GOT3 (cell line): ENCODE measurements around the gene ZFP91.

Experiments used
- DNase-seq: peaks from one replicate; lab custom pipeline; 2025; ENCODE audit warnings: mixed read lengths; lab: John Stamatoyannopoulos, UW

The ZFP91 gene

DNA sequence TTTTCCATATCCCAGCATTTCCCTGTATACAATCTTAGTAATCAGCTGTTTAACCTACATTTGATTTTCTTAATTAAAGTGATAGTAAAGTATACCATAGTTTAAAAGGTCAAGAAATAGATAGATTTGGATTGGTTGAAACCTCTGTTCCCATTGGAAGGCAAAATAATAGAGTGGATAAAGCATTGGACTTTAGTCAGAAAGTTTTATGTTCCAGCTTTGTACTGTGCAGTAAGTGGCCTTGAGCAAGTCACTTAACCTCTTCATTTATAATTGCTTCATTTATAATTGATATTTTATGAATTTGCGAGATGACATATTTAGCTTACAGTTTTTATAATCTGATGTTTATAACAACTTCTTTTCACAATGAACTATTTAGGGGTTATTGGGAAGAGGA lies 3.6 kb downstream of the ZFP91 start:
- no peak for DNase-seq

DNA sequence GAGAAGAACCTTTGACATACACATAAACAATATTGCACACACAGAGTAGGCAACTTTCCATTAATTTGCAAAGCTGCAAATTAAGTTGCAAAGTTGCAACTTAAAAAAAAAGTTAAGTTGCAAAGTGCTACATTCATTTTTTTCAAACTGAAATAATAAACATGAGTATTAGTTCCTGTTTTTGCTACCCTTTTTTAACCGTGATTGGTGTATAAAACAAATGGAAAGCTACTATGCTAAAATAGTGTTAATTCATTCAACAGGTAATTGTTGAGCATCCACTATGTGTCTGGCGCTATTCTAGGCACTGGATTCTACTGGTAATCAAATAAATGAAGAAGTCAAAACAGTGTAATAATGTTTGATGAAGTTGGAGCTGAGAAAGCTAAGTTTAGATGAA lies 8.1 kb downstream of the ZFP91 start:
- no peak for DNase-seq

DNA sequence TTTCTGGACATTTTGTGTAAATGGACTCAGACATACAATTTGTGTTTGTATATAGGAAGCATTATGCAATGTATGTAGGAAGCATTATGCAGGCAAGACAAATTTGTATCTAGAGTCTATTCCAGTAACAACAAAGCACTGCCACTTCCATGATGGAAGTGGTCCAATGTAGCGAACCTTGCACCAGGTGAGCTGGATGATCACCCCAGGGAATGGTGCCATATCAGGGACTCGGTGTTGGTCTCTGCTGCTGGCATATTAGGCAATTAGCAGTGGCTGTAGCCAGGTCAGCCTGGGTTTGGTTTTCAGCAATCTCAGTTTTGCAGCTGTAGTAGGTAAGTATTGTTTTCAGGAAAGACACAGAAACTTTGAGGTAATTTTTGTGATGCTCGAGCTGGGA lies 12.8 kb downstream of the ZFP91 start:
- no peak for DNase-seq

DNA sequence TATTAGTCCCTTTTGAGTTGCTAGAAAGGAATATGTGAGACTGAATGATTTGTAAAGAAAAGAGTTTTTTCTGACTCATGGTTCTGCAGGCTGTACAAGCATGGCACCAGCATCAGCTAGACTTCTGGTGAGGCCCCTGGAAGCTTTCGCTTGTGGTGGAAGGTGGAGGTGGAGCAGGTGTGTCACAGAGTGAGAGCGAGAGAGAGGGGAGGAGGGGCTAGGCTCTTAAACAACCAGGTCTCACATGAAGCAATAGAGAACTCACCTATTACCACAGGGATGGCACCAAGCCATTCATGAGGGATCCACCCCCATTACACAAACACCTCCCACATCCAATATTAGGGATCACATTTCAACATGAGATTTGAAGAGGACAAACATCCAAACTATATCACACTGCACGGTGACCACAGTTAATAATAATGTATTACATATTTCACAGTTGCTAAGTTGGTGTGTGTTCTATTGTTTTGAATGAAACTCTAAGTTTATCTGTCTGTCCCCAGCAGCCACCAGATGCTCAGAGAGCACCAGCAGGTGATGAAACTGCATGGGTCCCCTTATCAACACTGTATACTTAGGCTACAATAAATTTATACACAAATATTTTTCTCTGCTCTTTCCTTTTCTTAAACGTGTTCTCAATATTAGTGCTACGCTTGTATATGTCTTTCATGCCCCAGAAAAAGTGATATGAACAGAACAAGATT lies 14.1 kb downstream of the ZFP91 start:
- no peak for DNase-seq

DNA sequence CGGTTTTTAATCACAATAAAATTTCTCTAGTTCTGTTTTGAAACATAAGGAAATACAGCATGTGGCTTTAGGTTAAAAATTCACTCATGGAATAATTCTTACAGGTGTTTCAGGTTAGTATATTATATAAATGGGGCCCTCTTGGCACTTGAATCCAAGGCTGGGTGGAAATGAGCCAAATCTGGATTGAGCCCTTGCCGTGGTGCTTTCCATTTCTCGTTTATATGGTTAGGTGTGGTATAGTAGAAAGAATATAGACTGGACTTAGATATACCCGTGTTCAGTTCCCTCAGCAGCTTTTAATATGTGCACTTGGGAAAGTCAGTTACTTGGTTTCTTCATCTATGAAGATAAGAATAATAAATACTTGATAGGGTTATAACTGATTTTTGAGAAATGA lies 16.0 kb downstream of the ZFP91 start:
- no peak for DNase-seq

DNA sequence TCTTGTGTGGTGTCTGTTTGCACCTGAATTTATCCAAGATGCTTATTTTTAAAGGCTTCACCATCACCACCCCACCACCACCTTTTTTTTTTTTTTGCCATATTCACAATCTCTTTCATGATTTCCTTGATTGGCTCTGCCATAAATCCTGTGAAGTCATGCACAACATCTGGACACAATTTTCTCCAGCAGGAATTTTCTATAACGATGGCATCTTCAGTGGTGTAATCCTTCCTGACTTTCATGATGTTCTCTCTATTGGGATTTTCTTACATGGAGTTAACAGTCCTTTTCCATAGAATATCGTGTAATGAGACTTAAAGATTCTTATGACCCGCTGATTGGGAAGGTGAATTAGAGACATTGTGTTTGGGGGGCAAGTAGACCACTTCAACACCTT lies 17.8 kb downstream of the ZFP91 start:
- DNase-seq = no peak

DNA sequence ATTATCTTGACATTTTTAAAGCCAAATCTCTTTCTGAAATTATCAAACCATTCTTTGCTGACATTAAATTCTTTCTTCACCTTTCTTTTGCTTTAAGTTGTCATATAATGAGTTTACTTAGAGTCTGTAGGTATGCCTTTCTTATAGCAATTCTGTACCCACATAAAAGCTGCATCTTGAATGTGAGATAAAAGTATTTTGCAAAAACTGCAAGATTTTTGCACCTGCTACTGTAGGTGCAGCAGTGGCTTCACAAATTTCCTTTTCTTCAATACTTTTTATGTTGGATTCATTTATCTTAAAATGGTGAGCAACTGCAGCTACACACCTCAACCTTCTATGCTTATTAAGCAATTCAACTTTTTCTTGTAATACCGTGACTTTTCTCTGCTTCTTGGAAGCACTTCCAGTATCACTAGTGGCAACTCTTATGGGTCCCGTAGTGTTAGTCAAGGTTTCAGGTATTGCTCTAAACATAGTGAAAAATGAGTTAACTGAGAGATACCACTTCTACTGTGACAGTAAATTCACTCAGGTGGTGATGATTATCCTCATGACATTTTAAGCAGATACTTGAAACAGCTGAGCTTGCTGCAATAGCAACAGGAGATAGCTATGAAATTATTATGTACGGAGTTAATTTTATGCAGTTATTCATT lies 18.8 kb downstream of the ZFP91 start:
- no peak for DNase-seq

DNA sequence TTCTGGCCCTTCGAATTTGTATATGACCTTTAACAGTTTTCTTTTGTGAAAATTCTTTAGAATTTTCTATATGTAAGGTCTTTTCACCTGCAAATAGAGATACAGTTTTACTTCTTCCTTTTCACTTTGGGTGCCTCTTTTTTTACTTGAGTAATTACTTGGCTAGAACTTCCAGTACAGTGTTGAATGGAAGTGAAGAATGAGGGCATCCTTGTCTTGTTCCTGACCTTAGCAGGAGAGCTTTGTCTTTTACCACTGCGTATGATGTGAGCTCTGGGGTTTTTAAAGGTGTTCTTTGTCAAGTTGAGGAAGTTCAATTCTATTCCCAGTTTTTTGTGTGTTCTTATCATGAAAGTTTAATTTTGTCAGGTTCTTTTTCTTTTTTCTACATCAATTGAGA lies 21.6 kb downstream of the ZFP91 start:
- no peak for DNase-seq

DNA sequence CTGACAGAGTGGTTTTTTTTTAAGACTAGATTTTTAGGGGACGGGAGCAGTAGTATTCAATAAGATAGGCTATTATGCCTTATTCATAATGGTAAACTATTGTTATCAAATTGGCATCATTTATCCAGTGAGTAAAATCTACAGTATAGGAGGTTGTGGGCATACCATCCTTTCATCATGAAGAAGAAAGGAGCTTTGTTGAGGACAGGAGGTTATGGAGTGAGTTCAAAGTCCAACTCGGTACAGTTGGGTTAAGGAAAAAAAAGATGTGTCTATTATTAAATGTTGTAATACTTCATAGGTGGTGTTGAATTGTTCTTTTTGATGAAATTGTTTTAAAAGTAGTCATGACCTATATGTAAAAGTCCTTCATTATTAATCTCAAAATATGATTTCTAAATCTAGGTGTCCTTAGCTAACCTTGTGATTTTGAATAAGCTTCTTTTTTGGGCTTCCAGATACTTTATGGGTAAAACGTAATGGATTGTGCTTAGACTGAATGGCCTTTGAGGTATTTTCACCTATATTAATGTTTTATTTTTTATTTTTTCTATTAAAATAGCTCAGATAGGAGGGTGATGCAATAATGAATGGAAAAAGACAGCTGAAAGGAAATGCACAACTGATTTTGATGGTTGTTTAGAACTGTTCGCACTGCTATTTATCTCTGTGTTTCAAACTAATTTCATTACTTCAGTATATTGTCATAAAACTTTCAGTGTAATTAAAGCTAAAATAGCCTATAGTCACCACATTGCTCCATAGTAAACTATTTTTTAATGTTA lies 28.3 kb downstream of the ZFP91 start:
- no peak for DNase-seq

DNA sequence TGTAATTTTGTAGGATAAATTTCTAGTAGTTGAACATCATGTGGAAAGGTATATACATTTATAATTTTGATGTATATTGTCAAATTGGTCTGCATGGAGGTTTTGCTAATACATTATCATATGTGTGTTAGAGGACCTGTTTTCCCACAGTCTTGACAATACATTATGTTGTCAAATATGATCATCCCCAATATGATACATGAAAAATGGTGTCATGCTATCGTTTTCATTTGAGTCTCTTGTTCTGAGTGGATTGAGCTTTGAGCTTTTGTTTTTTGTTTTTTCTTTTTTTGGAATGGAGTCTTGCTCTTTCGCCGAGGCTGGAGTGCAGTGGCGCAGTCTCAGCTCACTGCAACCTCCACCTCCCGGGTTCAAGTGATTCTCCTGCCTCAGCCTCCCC lies 29.5 kb downstream of the ZFP91 start:
- no peak for DNase-seq

DNA sequence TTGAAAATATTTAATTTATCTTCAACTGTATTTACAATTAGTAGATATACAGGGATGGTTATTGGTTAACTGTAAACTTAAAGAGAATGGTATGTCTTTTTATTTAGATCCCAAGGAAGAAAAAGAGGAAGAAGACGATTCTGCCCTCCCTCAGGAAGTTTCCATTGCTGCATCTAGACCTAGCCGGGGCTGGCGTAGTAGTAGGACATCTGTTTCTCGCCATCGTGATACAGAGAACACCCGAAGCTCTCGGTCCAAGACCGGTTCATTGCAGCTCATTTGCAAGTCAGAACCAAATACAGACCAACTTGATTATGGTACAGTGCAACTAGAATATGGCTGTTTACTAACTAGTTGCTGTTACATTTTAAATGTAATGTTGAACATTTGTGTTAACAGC lies 30.9 kb downstream of the ZFP91 start:
- no peak for DNase-seq

DNA sequence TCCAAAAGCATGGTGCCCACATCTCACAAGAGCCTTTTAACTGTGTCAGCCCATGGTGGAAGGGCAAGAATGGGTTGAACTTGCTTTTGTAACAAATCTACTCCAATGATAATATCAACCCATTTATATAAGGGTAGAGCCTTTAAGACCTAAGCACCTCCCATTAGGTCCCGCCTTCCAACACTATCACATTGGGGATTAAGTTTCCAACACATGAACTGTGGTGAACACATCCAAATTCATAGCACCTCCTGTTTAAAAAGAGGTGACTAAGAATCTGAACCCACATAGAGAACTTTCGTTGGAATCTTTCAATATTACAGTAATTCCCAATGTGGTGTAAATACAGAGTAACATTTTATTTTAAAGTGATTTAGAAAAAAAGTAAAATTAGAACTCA lies 34.4 kb downstream of the ZFP91 start:
- DNase-seq = no peak

DNA sequence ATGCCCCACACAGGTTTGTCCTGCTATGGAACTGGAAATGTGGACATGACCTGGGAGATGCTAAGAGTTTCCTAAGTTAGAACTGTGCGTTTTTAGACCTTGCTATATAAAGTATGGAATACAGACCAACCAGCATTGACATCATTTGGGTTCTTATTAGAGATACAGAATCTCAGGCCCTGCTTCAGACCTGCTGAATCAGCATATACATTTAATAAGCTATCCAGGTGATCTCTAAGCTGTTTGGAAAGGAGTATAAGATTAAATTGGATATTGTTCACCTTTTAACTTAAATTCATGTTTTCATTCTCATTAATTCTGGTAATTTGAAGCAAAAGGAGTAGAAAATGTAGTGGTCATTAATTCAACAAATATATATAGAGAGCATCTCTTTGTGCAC lies 36.7 kb downstream of the ZFP91 start:
- no peak for DNase-seq

DNA sequence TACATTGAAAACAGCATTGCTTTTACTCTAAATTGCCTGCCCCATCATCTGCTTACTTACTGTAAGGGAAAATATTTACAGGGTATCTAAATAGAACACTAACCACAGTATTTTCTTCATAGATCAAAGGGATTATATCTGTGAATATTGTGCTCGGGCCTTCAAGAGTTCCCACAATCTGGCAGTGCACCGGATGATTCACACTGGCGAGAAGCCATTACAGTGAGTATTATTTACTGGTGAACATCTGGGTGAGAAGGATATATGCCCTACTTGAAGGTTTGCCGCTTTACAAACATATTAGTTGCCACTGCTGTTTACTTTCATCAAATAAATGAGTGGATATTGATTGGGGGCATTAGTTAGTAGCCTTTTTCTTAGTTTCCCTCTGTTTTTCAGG lies 37.7 kb downstream of the ZFP91 start:
- no peak for DNase-seq

DNA sequence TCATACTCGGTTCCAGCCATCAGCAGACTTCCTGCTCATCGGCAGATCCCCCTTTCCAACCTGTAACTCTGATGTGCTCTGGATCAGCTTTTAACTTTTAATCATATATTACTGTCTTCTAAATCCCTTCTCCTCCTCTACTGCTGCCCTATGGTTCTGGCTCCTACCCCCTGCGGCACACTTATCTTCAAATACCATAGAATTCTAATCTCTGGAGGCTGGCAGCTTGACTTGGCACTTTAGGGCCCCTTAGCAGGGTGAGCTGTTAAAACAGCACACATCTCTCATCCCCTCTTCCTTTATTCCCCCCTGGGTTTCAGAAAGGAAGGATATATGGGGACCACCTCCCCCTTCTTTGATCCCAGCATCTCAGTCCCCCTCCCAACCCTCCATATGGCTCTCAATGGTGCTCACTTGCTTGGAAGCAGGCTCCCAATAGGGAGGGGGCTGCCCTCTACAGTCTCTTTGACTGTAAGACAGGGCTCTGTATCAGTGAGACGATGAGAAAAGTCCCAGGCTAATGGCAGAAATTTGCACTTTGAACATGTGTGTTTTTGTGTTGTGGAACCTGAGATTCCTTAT lies 39.2 kb downstream of the ZFP91 start:
- no peak for DNase-seq

DNA sequence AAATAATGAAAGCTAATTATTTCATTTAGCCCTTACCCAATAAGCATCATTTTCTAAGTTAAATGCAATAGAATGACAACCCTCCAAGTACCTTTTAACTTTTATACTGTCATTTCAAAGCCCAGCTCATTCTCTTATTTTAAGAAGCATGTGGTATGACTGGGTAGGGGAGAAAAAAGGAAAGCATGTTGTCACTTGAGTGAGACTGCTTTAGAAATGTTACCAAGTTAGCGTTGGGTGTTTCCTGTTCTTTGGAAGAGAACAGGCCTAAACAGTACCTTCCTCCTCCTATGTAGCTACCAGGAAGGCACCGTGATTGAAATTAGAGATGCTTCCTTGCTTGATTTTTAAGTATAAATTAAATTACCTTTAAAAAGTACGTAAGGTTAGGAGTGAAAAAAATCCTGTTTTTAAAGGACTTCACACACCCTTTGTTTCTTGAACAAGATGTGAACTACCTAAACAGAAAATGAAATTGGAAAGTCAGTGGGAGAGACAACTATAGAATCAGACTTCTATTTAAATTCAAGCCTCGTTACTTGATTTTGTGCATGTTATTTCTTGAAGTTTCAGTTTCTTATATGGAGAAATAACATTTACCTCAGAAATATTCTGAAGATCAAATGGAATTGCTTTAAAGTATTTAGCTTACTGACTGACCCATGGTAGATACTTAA lies 42.9 kb downstream of the ZFP91 start:
- DNase-seq = no peak

DNA sequence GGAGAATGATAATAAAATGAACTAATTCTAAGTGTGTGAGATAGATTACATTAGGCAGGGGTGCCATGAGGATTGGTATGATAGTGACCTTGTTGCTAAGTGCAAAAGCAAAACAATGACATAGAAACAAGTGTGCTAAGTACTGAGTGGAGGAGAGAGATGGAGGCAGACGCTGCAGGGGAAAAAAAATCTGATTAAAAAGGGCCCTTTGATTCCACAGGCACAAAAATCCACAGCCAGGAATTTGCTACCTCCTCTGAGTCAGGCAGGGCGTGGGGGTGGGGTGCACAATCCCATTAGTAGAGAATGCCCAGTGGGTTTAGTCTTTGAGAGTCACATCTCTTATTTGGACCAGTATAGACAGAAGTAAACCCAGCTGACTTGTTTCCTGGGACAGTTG lies 43.5 kb downstream of the ZFP91 start, which contains the start of gene CNTF:
TSS of gene CNTF (plus strand) at position 322 of the 400 bp plus-strand sequence. CDS start 88 bp downstream, outside the sequence.
- no peak for DNase-seq

DNA sequence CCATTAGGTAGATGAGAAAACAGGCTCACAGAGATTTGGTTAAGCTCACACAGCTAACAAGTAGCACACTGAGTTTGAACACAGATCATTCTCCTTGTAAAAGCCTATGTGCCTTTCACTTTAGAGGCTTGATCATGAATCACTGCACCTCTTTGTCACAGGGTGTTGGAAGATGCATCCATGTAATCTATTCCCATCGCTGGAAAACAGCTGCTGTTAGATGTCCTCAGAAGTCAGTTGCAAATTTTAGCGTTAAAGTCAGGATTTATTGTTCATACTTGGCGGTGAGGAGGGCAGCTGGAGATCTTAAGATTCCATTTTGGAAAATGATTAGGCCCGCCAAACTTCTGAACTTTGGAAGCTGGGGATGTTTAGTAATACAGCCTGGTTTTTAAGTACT lies 46.2 kb downstream of the ZFP91 start:
- DNase-seq = no peak

DNA sequence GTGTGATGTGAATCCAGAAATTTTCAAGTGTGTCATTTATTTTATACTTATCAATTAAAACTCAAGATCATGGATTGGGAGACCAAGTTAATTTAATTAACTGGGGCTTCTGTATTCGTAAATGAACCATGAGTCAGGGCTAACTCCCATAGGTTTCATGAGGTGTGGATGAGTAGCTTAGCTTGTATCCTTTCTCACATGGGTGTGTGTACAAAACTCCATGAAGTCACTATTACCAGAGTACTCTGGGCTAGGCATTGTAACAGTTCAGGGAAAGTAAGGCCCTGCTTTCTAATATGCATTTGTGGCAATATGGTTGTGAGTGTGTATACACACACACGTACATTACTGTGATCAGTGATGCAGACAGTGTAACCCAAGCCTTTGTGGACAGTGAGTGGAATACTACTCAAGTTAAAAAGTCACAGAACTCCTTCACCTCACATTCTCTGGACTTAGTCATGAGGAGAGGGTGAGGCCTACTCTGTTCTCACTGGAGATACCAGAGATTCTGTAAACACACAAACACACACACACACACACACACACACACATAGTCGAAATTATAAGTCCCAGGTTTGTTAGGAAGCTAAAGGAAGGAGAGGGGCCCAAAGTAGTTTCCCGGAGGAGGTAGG lies 47.1 kb downstream of the ZFP91 start:
- no peak for DNase-seq

DNA sequence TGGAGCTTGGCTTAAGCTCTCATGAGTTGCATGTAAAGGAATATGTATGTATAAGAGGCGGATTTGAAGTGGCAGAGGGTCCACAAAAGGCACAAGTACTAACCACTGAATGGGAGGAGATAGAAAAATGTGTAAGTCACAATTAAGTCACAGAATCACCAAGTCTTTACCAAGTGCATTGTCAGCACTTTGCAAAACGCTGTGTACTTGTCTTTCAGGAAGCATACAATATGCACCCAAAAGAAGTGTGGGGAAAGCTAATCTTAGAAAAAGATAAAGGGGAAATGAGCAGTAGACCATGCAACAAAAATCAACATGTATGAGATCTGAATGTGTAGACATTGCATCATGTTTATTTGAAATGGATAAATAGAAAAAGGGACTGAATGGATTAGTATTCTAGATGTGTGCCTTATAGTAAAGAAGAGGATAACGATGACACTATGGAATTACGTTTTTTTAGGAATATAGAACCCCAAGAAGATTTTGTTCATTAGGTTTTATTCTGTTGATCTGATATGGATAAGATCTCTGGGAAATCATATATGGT lies 48.1 kb downstream of the ZFP91 start:
- DNase-seq = no peak

DNA sequence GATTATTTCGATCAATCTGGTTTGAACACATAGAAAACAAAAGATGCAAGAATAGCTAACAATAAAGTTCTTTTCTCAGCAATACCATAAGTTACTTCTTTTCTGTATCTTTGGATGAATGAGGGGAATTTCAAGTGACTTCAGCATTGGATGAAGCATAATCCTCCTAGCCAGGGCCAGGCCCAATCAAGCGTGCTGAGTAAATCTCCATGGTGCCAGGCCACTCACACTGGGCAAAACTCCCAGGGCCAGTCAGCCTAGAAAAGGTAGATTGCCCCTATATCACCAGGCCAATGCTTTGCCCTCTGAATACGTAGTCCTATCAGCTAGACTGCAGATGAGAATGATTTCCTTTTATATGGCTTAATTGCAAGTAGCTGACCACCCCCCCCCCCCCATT lies 49.6 kb downstream of the ZFP91 start:
- no peak for DNase-seq
